ENCODE measurements around the gene RNF224. TPM values are rescaled to one million over a fixed set of nuclear protein-coding genes. Genes with fewer than 3 reads are reported as not detected.

Gene RNF224
- total and polyA plus RNA-seq, 2 of the 13 experiments (the other 11 are each of a cell fraction or from before 2014, with no cell fraction given): 0.09 TPM; not detected in 1

DNA sequence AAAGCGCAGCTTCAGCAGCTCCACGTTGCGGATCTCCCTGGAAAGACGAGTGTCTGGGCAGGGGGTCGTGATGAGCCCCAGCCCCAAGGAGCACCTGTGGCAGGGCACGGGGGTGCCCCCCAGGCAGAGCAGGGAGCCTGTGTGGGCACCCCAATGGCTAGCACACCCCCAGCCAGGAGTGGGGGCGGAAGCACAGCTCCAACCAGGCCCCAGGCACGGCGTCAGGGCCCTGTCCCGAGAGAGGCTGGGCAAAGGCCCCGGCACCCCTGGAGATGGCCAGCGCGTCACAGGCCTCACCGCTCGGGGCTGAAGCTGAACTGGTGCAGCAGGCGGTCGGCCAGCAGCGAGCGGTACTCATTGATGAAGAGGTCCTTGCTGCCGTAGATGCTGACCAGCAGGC, 46.8 kb upstream of the RNF224 start:
- no TSS peak for BruUV-seq (replicated peaks)
- WGBS (ENCODE audit: low lambda C conversion rate): 100% methylated on average over 8 of the region's 20 CpGs
- TF ChIP-seq ZNF850 (CRISPR knock-in tag; conservative IDR thresholded peaks at IDR 0.05) (no peak), HNRNPUL1 (IDR thresholded peaks at IDR 0.05; ENCODE audit: low read depth, low read length) (no peak), TBX2 (CRISPR knock-in tag; IDR thresholded peaks at IDR 0.05; ENCODE audit: borderline replicate concordance) (no peak), SALL2 (CRISPR knock-in tag; IDR thresholded peaks at IDR 0.05) (no peak)
- CTCF ChIA-PET (ENCODE audit: low intra/inter-chr PET ratio, low total read pairs): no interaction called here
- ATAC-seq (no peak), FAIRE-seq (no peak), DNase-seq (ENCODE audit: low spot score) (no peak)
- no peaks in the 10 kb centered on the region for H3K9me3 ChIP-seq (ENCODE audit: low read length)
- no peak overlapping the region for H2AFZ ChIP-seq (ENCODE audit: low read length)
- peaks cover 24 to 30% of the 10 kb centered on the region in 2 experiments; a peak in 4 of 5 replicates for H3K36me3 ChIP-seq (replicated peaks in 1 of 2; ENCODE audit: control insufficient read depth in 1 of 2, insufficient read depth in 2 of 2, low read length in 2 of 2)
- H3K27me3 ChIP-seq (ENCODE audit: control insufficient read depth in 1 of 2, insufficient read depth in 2 of 2, low read length in 2 of 2): no peaks in the 10 kb centered on the region
- no peaks in the 10 kb centered on the region for H3K4me1 ChIP-seq (ENCODE audit: insufficient read depth, low read length)
- H3K79me2 ChIP-seq (ENCODE audit: insufficient read depth, low read length): no peaks in the 10 kb centered on the region
- POLR2A ChIA-PET: no interaction called here
- no peak overlapping the region for H3K9ac ChIP-seq (ENCODE audit: insufficient read depth, low read depth, low read length)
- no peak overlapping the region for H3K4me3 ChIP-seq (replicated peaks in 1 of 3; ENCODE audit: insufficient read depth in 1 of 3, low read depth in 2 of 3, low read length in 3 of 3)
- no peaks in the 10 kb centered on the region for H4K20me1 ChIP-seq (ENCODE audit: insufficient read depth, low read length)
- in situ Hi-C loops (cut with HindIII; ENCODE audit: extremely low pct_ligation_motif_present, low pct_unique_long_range_greater_than_20kb): no loop called here
- no peak overlapping the region for H3K4me2 ChIP-seq (ENCODE audit: low read depth, low read length)
- intact Hi-C loops (cut with micrococcal nuclease; ENCODE audit: unreplicated experiment): no loop called here
- H3K27ac ChIP-seq (ENCODE audit: extremely low read length, insufficient read depth, low read length): no peak overlapping the region

DNA sequence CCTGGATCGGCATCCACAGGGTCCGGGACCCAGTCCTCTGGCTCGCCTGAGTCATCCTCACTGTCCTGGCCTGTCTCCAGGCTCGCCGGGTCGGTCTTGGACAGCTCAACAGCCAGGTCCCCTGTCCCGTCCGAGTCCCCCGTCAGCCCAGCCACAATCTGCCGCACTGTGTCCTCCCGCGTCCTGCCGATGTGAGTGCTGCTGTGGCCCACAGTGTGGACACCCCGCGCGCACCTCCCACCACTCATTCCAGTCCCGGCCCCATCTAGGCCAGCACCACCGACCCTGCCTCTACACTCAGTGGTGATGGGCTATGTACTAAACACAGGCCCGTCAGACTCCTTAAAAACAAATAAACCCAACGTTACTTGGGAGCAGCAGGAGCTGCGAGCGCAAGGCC, 45.6 kb upstream of the RNF224 start:
- H3K27me3 ChIP-seq (ENCODE audit: control insufficient read depth in 1 of 2, insufficient read depth in 2 of 2, low read length in 2 of 2): no peaks in the 10 kb centered on the region
- ATAC-seq: no peak
- no peak for DNase-seq (ENCODE audit: low spot score)
- H3K27ac ChIP-seq (ENCODE audit: extremely low read length, insufficient read depth, low read length): no peak overlapping the region
- no peaks in the 10 kb centered on the region for H4K20me1 ChIP-seq (ENCODE audit: insufficient read depth, low read length)
- no peak overlapping the region for H3K4me2 ChIP-seq (ENCODE audit: low read depth, low read length)
- no TSS peak for BruUV-seq (replicated peaks)
- peaks cover 27 to 35% of the 10 kb centered on the region in 2 experiments; a peak in 4 of 5 replicates for H3K36me3 ChIP-seq (replicated peaks in 1 of 2; ENCODE audit: control insufficient read depth in 1 of 2, insufficient read depth in 2 of 2, low read length in 2 of 2)
- peaks cover 4% of the 10 kb centered on the region for H3K79me2 ChIP-seq (ENCODE audit: insufficient read depth, low read length)
- CTCF ChIA-PET (ENCODE audit: low intra/inter-chr PET ratio, low total read pairs): no interaction called here
- in situ Hi-C loops (cut with HindIII; ENCODE audit: extremely low pct_ligation_motif_present, low pct_unique_long_range_greater_than_20kb): no loop called here
- H2AFZ ChIP-seq (ENCODE audit: low read length): no peak overlapping the region
- no peaks in the 10 kb centered on the region for H3K9me3 ChIP-seq (ENCODE audit: low read length)
- intact Hi-C loops (cut with micrococcal nuclease; ENCODE audit: unreplicated experiment): no loop called here
- no peak for FAIRE-seq
- peaks cover 4% of the 10 kb centered on the region for H3K4me1 ChIP-seq (ENCODE audit: insufficient read depth, low read length)
- no peak overlapping the region for H3K4me3 ChIP-seq (replicated peaks in 1 of 3; ENCODE audit: insufficient read depth in 1 of 3, low read depth in 2 of 3, low read length in 3 of 3)
- 96% methylated on average over 20 of the region's 22 CpGs for WGBS (ENCODE audit: low lambda C conversion rate)
- TF ChIP-seq, protein P1, sequence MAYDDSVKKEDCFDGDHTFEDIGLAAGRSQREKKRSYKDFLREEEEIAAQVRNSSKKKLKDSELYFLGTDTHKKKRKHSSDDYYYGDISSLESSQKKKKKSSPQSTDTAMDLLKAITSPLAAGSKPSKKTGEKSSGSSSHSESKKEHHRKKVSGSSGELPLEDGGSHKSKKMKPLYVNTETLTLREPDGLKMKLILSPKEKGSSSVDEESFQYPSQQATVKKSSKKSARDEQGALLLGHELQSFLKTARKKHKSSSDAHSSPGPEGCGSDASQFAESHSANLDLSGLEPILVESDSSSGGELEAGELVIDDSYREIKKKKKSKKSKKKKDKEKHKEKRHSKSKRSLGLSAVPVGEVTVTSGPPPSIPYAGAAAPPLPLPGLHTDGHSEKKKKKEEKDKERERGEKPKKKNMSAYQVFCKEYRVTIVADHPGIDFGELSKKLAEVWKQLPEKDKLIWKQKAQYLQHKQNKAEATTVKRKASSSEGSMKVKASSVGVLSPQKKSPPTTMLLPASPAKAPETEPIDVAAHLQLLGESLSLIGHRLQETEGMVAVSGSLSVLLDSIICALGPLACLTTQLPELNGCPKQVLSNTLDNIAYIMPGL (CRISPR knock-in tag; IDR thresholded peaks at IDR 0.05; ENCODE audit: borderline replicate concordance in 1 of 2, low read depth in 1 of 2): no peak
- TF ChIP-seq ZNF292 (CRISPR knock-in tag; IDR thresholded peaks at IDR 0.05; ENCODE audit: borderline replicate concordance, low read depth) (no peak), RAD21 (CRISPR knock-in tag; IDR thresholded peaks at IDR 0.05) (no peak), ZFP1 (CRISPR knock-in tag; IDR thresholded peaks at IDR 0.05) (no peak)
- TF ChIP-seq, protein P2, sequence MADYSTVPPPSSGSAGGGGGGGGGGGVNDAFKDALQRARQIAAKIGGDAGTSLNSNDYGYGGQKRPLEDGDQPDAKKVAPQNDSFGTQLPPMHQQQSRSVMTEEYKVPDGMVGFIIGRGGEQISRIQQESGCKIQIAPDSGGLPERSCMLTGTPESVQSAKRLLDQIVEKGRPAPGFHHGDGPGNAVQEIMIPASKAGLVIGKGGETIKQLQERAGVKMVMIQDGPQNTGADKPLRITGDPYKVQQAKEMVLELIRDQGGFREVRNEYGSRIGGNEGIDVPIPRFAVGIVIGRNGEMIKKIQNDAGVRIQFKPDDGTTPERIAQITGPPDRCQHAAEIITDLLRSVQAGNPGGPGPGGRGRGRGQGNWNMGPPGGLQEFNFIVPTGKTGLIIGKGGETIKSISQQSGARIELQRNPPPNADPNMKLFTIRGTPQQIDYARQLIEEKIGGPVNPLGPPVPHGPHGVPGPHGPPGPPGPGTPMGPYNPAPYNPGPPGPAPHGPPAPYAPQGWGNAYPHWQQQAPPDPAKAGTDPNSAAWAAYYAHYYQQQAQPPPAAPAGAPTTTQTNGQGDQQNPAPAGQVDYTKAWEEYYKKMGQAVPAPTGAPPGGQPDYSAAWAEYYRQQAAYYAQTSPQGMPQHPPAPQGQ (CRISPR knock-in tag; IDR thresholded peaks at IDR 0.05; ENCODE audit: borderline replicate concordance): no peak
- no peak overlapping the region for H3K9ac ChIP-seq (ENCODE audit: insufficient read depth, low read depth, low read length)
- POLR2A ChIA-PET: no interaction called here
